HG03439 (cell line): ENCODE measurements around the gene ECT2.
"Not testable (repeated sequence)": the region's sequence is repeated elsewhere in the genome, so short reads cannot be mapped to it uniquely, and the experiment has no call there.

ENCODE experiments used
- ATAC-seq: cut with Tn5 transposase; IDR thresholded peaks from one replicate; pipeline ENCODE4 v1.9.1; 2021; ENCODE audit warnings: mild to moderate bottlenecking, moderate library complexity; ENCODE audit not compliant: unreplicated experiment

Gene ECT2

DNA sequence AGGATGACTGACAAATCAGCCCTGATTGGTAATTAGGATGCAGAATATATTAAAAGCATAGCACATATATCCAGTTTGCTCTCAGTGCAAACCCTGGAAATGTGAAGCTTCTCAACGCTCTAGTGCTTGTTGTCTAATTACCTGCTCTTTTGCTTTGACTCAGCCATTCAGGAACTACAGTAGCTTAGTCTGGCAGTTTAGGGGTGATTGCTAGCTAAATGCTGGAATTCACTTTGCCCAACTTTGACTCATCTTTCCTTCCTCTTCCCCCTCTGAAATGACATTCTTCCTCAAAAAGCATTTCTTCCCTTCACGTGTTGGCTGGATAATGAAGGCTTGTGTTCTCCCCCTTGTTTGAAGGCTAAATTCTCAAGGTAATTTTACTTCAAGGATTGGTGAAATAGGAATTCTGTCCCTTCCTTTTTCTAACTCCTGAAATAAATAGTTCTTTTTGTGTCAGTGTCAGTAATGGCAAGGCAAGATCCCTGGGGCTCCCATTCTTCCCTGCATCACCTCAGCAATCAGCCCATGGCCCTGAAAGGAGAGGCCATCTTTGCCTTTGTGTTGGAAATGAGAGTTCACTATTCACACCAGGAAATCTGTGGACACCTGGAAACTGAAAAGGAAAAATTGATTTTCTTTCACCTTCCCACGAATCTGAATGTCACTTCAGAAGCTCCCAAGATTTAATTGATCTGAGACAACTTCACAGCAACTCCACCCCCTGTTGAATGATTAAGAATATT lies 103.6 kb downstream of the ECT2 start:
- no peak for ATAC-seq

DNA sequence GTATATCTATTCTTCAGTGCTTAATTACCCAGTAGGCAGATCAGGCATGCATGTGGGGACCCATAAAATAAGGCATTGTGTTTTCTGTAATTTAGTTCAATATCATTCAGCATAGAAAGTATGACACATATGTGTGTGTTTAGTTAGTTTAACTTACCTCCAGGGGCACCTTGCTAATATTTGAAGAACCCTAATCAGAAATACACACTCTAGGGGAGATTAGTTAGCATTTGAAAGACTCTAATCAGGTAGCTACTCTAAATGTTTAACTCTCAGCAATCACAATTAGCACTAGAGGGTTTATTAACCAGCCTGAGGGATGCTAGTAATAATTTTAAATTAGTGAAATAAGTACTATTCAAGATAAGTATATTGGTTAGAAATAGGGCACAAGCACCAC lies 104.5 kb downstream of the ECT2 start:
- no peak for ATAC-seq

DNA sequence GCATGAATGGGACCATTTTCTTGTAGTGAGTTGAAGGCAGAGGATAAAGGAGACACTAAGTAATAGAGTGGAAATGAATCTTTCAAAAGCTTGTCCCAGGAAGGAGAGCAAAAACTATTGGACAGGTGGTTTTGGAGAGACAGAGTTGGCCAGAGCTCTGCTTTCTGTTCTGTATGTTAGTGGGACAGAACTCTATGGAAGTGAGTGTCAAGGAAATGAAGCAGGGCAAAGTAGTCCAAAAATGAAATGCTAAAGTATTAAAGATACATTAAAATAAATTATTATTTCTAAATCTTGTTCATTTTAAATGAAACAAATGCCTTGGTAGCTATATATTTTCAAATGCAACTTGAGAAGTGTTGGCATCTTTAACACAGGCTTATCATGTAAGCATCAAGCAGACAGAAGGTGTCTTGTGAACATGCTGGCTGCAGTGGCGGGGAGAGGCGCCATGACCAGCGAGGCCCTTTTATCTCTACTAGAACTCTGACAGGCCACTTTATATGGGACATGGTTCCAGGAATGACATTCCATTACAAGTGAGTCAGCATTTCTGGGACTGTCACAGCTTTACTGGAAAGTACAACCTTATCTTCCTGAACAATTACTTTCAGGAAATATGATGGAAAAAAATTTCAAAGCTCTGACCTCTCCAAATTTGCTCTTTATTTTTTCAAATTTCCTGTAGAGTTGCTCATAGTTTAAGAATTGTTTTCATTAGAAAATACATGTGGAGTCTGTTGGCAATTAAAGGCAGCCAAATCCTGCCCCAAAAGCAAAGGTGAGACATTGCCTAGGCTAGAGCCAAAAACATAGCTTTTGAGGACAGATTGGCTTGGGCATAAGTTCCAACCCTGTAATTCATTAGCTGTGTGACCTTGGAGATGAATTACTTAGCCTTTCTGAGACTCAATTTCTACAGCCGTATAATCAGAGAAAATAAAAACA lies 106.5 kb downstream of the ECT2 start:
- ATAC-seq, result no peak

DNA sequence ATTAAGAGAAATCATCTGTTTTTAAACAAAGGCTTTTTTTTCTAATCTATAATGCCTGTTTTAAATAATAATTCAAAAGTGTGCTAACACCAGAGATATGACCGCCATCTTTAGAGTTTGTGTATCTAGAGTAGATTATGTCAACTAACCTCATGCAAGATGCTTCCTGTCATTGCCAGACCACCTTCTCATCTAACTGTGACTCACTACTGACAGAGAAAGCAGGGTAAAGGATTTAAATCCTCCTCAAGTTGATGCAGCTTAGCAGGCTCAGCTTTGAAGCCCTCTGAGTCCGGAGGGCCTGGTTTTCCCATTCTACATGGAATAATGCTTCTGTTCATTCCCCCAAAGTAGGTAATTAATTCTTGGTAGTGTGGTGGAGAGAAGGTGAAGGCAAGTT lies 108.5 kb downstream of the ECT2 start:
- no peak for ATAC-seq

DNA sequence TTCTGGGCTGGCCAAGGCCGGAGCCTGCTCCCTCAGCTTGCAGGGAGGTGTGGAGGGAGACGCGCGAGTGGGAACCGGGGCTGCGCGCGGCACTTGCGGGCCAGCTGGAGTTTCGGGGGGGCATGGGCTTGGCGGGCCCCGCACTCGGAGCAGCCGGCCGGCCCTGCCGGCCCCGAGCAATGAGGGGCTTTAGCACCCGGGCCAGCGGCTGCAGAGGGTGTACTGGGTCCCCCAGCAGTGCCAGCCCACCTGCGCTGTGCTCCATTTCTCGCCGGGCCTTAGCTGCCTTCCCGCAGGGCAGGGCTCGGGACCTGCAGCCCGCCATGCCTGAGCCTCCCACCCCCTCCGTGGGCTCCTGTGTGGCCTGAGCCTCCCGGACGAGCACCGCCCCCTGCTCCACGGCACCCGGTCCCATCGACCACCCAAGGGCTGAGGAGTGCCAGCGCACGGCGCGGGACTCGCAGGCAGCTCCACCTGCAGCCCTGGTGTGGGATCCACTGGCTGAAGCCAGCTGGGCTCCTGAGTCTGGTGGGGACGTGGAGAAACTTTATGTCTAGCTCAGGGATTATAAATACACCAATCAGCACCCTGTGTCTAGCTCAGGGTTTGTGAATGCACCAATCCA lies 116.3 kb downstream of the ECT2 start:
- ATAC-seq, result not testable (repeated sequence)

DNA sequence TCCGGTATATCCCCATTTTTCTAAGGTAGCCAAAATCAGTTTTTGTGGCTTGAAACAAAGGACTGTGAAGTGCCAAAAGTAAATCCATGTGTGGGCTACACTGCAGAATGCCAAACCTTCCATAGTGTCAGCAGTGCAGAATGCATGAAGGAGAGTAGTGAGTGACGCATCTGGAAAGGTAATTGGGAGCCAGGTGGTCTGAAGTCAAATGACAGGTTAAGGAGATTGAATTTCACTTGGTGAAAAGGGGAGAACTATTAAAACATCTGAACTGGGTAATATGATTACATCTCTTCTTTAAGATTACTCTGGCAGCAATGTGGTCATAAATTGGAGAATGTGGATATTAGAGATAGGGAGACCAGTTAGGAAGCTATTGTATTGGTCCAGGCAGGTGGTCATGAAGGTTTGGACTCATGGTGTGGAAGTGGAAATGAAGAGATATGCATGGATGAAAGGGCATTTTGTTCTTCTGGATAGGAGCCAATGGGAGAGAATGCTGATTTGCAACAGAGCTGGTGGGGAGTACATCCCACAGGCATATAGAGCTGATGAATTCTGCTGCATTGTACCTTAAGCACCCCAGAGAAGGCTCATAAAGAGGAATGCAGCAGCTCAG lies 118.2 kb downstream of the ECT2 start:
- no peak for ATAC-seq

DNA sequence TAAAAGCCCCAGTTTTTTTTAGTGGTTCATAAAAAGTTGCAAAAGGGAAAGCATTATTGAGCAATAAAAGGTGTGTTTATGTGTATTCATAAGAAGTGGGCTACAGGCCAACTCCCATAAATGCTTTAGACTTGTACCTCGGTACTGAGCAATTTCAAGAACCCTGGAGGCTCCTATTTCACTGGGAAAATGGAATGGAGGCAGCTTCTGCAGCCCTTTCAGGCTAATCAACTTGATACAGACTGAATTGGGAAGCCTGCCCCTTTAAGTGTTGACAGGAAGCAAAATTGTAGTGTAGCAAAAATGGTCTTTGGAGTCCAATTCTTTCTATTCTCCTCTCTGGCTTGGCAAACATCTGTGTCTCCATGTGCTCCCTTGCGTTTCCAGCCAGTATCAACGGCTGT lies 118.8 kb downstream of the ECT2 start:
- no peak for ATAC-seq

DNA sequence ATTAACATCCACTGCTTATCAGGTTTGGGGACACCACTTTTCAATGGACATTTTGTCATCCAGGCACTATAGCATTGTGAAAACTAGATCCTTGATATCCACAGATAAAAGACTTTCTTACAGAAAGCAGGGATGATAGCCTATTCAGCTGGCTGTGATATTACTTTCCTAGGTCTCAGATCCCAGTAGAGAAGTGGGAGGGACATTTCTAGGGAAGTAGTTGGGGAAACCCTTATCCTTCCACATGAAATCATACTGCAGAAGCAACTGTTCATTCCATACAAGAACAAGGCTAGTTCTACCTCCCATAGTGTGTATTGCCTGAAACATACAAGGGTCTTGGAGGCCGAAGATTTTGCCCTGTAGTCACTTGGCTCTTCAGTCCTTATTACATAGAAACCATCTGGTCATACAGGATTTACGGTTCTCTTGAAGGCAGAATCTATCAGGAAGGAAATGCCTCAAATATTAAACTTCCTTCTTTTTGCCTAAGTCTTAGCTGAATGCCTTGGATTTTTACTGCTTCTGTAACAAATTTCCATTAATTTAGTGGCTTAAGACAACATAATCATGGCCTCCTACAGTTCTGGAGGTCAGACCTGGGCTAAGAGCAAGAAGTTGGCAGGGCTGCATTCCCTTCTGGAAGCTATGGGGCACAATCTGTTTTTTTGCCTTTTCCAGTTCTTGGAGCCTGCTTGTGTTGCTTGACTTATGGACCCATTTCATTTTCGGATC lies 119.4 kb downstream of the ECT2 start:
- ATAC-seq, result no peak
